Stimulated activated CD4-positive, alpha-beta T cell treated with anti-CD3 and anti-CD28 coated beads, Interleukin-4, amount 100 ng/mL, for 48 hours (primary cell): ENCODE results near the gene PCDHA4.
"Not testable (repeated sequence)": the region's sequence is repeated elsewhere in the genome, so short reads cannot be mapped to it uniquely, and the experiment has no call there.

ENCODE experiments used
- DNase-seq, 2 donors: peaks; one replicate each; pipeline ENCODE4 v3.0.0-alpha.2; 2020; ENCODE audit warnings: low read depth in 2 of 2

The PCDHA4 gene

GRCh38 chr5:140821375-140822280, 14.8 kb downstream of the PCDHA4 start, which contains the start of gene PCDHA5:
Gene PCDHA5 (plus strand): TSS chr5:140821613.
- DNase-seq, result peak; percentile 10 to 42

- no peak for DNase-seq
These were observed 15.4 kb downstream of the PCDHA4 start for GRCh38 chr5:140822281-140822629.

GRCh38 chr5:140822969-140823368, 16.1 kb downstream of the PCDHA4 start:
- not testable (repeated sequence) for DNase-seq

GRCh38 chr5:140823475-140823874, 16.6 kb downstream of the PCDHA4 start:
- no peak for DNase-seq

- DNase-seq, result no peak
These were observed 21.0 kb downstream of the PCDHA4 start, which contains the start of gene PCDHA6 for GRCh38 chr5:140827704-140828361. Gene PCDHA6 (plus strand): TSS chr5:140827960. CDS start chr5:140828092, 132 bp downstream.

- no peak for DNase-seq
These were observed 21.5 kb downstream of the PCDHA4 start for GRCh38 chr5:140828362-140828737.

- not testable (repeated sequence) for DNase-seq
These were observed 22.9 kb downstream of the PCDHA4 start for GRCh38 chr5:140829511-140830501.

- no peak for DNase-seq
These were observed 27.1 kb downstream of the PCDHA4 start, which contains the start of gene PCDHA7 for GRCh38 chr5:140833993-140834392. Gene PCDHA7 (plus strand): TSS chr5:140834269. CDS start chr5:140834384, 115 bp downstream.

- DNase-seq, result not testable (repeated sequence)
These were observed 27.7 kb downstream of the PCDHA4 start for GRCh38 chr5:140834439-140835008.

GRCh38 chr5:140835622-140836510, 29.0 kb downstream of the PCDHA4 start:
- DNase-seq, result no peak

- no peak for DNase-seq
These were observed 34.4 kb downstream of the PCDHA4 start, which contains the start of gene PCDHA8 for GRCh38 chr5:140840978-140841962. Gene PCDHA8 (plus strand): TSS chr5:140841187. CDS start chr5:140841322, 135 bp downstream.

- no peak for DNase-seq
These were observed 36.2 kb downstream of the PCDHA4 start for GRCh38 chr5:140842798-140843733.

- not testable (repeated sequence) for DNase-seq
These were observed 41.6 kb downstream of the PCDHA4 start, which contains the start of gene PCDHA9 for GRCh38 chr5:140848139-140849102. Gene PCDHA9 (plus strand): TSS chr5:140848382. CDS start chr5:140848496, 114 bp downstream.

- not testable (repeated sequence) for DNase-seq
These were observed 43.2 kb downstream of the PCDHA4 start for GRCh38 chr5:140849831-140850634.
